Measurements from ENCODE around the gene GLCCI1.
"Not testable (repeated sequence)": the region's sequence is repeated elsewhere in the genome, so short reads cannot be mapped to it uniquely, and the experiment has no call there.

GLCCI1 gene

GRCh38 chr7:8068892-8069686 is 100.5 kb downstream of the GLCCI1 start:
- no peak for DNase-seq (ENCODE audit: low read depth, low spot score)
- no peak overlapping the region for H3K4me3 ChIP-seq (ENCODE audit: low read length)

GRCh38 chr7:8070451-8071180 is 102.0 kb downstream of the GLCCI1 start:
- no peak for DNase-seq (ENCODE audit: low read depth, low spot score)
- H3K4me3 ChIP-seq (ENCODE audit: low read length), result no peak overlapping the region

- no peak for DNase-seq (ENCODE audit: low read depth, low spot score)
- no peak overlapping the region for H3K4me3 ChIP-seq (ENCODE audit: low read length)
These were observed 109.8 kb downstream of the GLCCI1 start for GRCh38 chr7:8078418-8078817.

GRCh38 chr7:8082762-8083161 is 114.2 kb downstream of the GLCCI1 start:
- no peak for DNase-seq (ENCODE audit: low read depth, low spot score)
- no peak overlapping the region for H3K4me3 ChIP-seq (ENCODE audit: low read length)

- DNase-seq (ENCODE audit: low read depth, low spot score), result no peak
- H3K4me3 ChIP-seq (ENCODE audit: low read length), result no peak overlapping the region
These were observed 116.2 kb downstream of the GLCCI1 start for GRCh38 chr7:8084836-8085235.

GRCh38 chr7:8085420-8085819 is 116.8 kb downstream of the GLCCI1 start:
- DNase-seq (ENCODE audit: low read depth, low spot score), result no peak
- no peak overlapping the region for H3K4me3 ChIP-seq (ENCODE audit: low read length)

- H3K4me3 ChIP-seq (ENCODE audit: low read length), result no peak overlapping the region
- DNase-seq (ENCODE audit: low read depth, low spot score), result no peak
These were observed 117.6 kb downstream of the GLCCI1 start for GRCh38 chr7:8086239-8086638.

- H3K4me3 ChIP-seq (ENCODE audit: low read length), result no peak overlapping the region
- DNase-seq (ENCODE audit: low read depth, low spot score), result no peak
These were observed 120.6 kb downstream of the GLCCI1 start for GRCh38 chr7:8089036-8089780.

- DNase-seq (ENCODE audit: low read depth, low spot score), result no peak
- no peak overlapping the region for H3K4me3 ChIP-seq (ENCODE audit: low read length)
These were observed 123.5 kb downstream of the GLCCI1 start for GRCh38 chr7:8092140-8092539.

GRCh38 chr7:8094164-8095140 is 125.9 kb downstream of the GLCCI1 start:
- H3K4me3 ChIP-seq (ENCODE audit: low read length), result no peak overlapping the region
- DNase-seq (ENCODE audit: low read depth, low spot score), result no peak

- not testable (repeated sequence) for DNase-seq (ENCODE audit: low read depth, low spot score); H3K4me3 ChIP-seq (ENCODE audit: low read length)
These were observed 132.7 kb downstream of the GLCCI1 start for GRCh38 chr7:8101292-8101691.

- no peak for DNase-seq (ENCODE audit: low read depth, low spot score)
- no peak overlapping the region for H3K4me3 ChIP-seq (ENCODE audit: low read length)
These were observed 134.7 kb downstream of the GLCCI1 start for GRCh38 chr7:8103282-8103681.

GRCh38 chr7:8105449-8106095 is 137.0 kb downstream of the GLCCI1 start:
- no peak for DNase-seq (ENCODE audit: low read depth, low spot score)
- no peak overlapping the region for H3K4me3 ChIP-seq (ENCODE audit: low read length)

- DNase-seq (ENCODE audit: low read depth, low spot score), result no peak
- no peak overlapping the region for H3K4me3 ChIP-seq (ENCODE audit: low read length)
These were observed 140.8 kb downstream of the GLCCI1 start for GRCh38 chr7:8109196-8110022.

- DNase-seq (ENCODE audit: low read depth, low spot score), result no peak
- no peak overlapping the region for H3K4me3 ChIP-seq (ENCODE audit: low read length)
These were observed 142.8 kb downstream of the GLCCI1 start for GRCh38 chr7:8111282-8111960.

- DNase-seq (ENCODE audit: low read depth, low spot score), result no peak
These were observed 144.1 kb downstream of the GLCCI1 start for GRCh38 chr7:8112685-8113084.

GRCh38 chr7:8113184-8113583 is 144.6 kb downstream of the GLCCI1 start:
- H3K4me3 ChIP-seq (ENCODE audit: low read length), result no peak overlapping the region
- DNase-seq (ENCODE audit: low read depth, low spot score), result no peak

More at GRCh38 chr7:8112685-8113084, 144.1 kb downstream of the GLCCI1 start:
- H3K4me3 ChIP-seq (ENCODE audit: low read length), result no peak overlapping the region

All from Jurkat, Clone E6-1 (cell line).